HepG2 (cell line): ENCODE measurements around the gene RPL18. TPM values are rescaled to one million over a fixed set of nuclear protein-coding genes. Genes with fewer than 3 reads are reported as not detected.
A peak's percentile ranks its signal among the peaks of the same experiment; 100 is the strongest.

ENCODE experiments used
- BORCS8-MEF2B ChIP-seq: sonication (generic); formaldehyde crosslinking; IDR thresholded peaks from 2 replicates; pipeline ENCODE4 v1.8.0; 2022; ENCODE audit warnings: mild to moderate bottlenecking, missing genetic modification reagents
- PCBP1 ChIP-seq: fragments of 200-400 bp; formaldehyde crosslinking; IDR thresholded peaks from 2 replicates; pipeline ENCODE4 v1.6.1; 2017; ENCODE audit warnings: mild to moderate bottlenecking, low read depth, low read length, borderline replicate concordance
- SMARCC2 ChIP-seq: fragments of 450-650 bp; IDR thresholded peaks from 2 replicates; pipeline ENCODE4 v1.6.1; 2017; ENCODE audit warnings: antibody characterized with exemption, mild to moderate bottlenecking
- SP2 ChIP-seq: sonication (generic); formaldehyde crosslinking; IDR thresholded peaks from 2 replicates; pipeline ENCODE4 v1.5.1; 2020; ENCODE audit warnings: mild to moderate bottlenecking, missing genetic modification reagents
- ZNF446 ChIP-seq: sonication (generic); formaldehyde crosslinking; IDR thresholded peaks from 2 replicates; pipeline ENCODE4 v1.5.0; 2020; ENCODE audit warnings: mild to moderate bottlenecking, missing genetic modification reagents
- ZNF546 ChIP-seq: sonication (generic); formaldehyde crosslinking; conservative IDR thresholded peaks from 2 replicates; pipeline ENCODE4 v1.8.1; 2023; ENCODE audit warnings: mild to moderate bottlenecking, missing genetic modification reagents
- ZNF567 ChIP-seq: sonication (generic); formaldehyde crosslinking; IDR thresholded peaks from 2 replicates; pipeline ENCODE4 v1.8.1; 2023; ENCODE audit warnings: mild to moderate bottlenecking, missing genetic modification reagents, borderline replicate concordance
- ZNF747 ChIP-seq: sonication (generic); formaldehyde crosslinking; IDR thresholded peaks from 2 replicates; pipeline ENCODE4 v1.8.1; 2023; ENCODE audit warnings: missing genetic modification reagents, mild to moderate bottlenecking, borderline replicate concordance
- ZNF749 ChIP-seq: sonication (generic); formaldehyde crosslinking; IDR thresholded peaks from 2 replicates; pipeline ENCODE4 v1.8.0; 2022; ENCODE audit warnings: mild to moderate bottlenecking, missing genetic modification reagents, moderate library complexity, borderline replicate concordance
- polyA plus RNA-seq, 8 experiments: library from polyadenylated mRNA; depleted of rRNA in 3 of 8; stranded (reverse) in 7 of 8; unstranded in 1 of 8; fragments of >200 nt; fragmentation: Illumina TruSeq in 4 of 8; extraction: Trizol in 4 of 8; gene quantifications; 2 replicates each; pipeline versions ENCODE4 v1.2.1 to v1.2.3, GENCODE V29; 2011 to 2016; ENCODE audit warnings: low read depth in 4 of 8, missing spikeins in 1 of 8, mixed read lengths in 1 of 8; ENCODE audit not compliant: insufficient read depth in 1 of 8
- total RNA-seq, 5 experiments: library from RNA; depleted of rRNA; stranded (reverse); fragments of >200 nt; fragmentation: Illumina TruSeq; extraction: Trizol; gene quantifications; 2 replicates each; pipeline ENCODE4 v1.2.3, GENCODE V29; 2016; ENCODE audit warnings: low read depth in 1 of 5
- TF ChIP-seq, protein P1 (sequence below): IDR thresholded peaks from 2 replicates; pipeline ENCODE4 v1.6.1; 2012; ENCODE audit warnings: low read depth, low read length, improper control_type of control experiment
- TF ChIP-seq, protein P2 (sequence below): sonication (generic); formaldehyde crosslinking; IDR thresholded peaks from 2 replicates; pipeline ENCODE4 v1.4.0; 2020; ENCODE audit warnings: missing genetic modification reagents
- TF ChIP-seq, protein P3 (sequence below): sonication (generic); formaldehyde crosslinking; IDR thresholded peaks from 2 replicates; pipeline ENCODE4 v1.5.0; 2020; ENCODE audit warnings: mild to moderate bottlenecking, missing genetic modification reagents, borderline replicate concordance
- TF ChIP-seq, protein P4 (sequence below): sonication (generic); formaldehyde crosslinking; IDR thresholded peaks from 2 replicates; pipeline ENCODE4 v1.4.0; 2020; ENCODE audit warnings: missing genetic modification reagents
- TF ChIP-seq, protein P5 (sequence below): sonication (generic); formaldehyde crosslinking; IDR thresholded peaks from 2 replicates; pipeline ENCODE4 v1.8.1; 2023; ENCODE audit warnings: mild to moderate bottlenecking, moderate library complexity, missing genetic modification reagents
- TF ChIP-seq, protein P6 (sequence below): conservative IDR thresholded peaks from 2 replicates; pipeline ENCODE4 v1.6.1; 2018; ENCODE audit warnings: missing genetic modification reagents

RPL18 gene
- total and polyA plus RNA-seq, 2 of the 13 experiments (the other 11 are each of a cell fraction or from before 2014, with no cell fraction given), result 1,485 to 1,639 TPM

DNA sequence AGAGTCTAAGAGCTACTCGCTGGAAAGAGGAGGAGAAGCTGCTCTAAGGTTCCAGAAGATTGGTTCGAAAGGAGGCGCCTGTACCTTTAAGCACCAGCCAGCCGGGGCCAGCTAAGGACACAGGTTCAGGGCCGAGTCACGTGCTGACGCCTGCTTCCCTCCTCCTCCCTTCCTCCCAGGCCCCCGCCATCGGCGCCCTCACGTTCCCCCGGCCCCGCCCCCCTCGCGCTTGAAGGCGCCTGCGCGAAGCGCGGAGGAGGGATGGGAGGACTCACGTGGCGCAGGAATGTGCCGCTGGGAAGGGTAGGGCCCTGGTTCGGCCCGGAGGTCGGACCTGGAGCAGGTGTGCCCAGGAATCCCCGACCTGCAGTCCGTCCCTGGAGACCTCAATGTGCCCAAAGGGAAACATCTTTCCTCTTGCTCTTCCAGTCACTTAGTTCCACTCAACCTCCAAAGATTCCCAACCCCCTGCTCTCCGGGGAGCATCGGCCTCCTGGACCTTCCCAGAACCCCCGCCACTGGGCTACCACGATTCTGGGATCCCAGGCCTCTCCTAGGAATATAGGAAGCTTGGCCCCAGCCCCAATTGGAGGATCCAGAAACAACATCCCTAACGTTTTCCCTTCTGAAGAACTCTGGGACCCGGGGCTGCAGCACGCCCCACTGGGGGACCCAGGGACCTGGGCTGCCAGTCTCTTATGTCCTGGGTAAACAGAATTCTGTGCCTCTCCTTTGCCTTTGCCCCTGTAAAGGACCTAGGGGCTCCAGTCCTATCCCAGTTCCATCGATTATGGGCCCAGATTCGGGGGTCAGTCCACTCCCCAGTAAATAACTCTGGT lies 15.7 kb upstream of the RPL18 start (continued):
- TF ChIP-seq BORCS8-MEF2B (peak; percentile 69), ZNF749 (CRISPR knock-in tag) (no peak; the same call in 1 of the 2 replicates), ZNF567 (CRISPR knock-in tag) (no peak), SMARCC2 (no peak), ZNF546 (no peak), PCBP1 (0 out of 2 replicates have a peak, but pooled peaks have one; percentile 21), SP2 (CRISPR knock-in tag) (no peak), ZNF446 (no peak), ZNF747 (CRISPR knock-in tag) (no peak)
- TF ChIP-seq, protein P1, sequence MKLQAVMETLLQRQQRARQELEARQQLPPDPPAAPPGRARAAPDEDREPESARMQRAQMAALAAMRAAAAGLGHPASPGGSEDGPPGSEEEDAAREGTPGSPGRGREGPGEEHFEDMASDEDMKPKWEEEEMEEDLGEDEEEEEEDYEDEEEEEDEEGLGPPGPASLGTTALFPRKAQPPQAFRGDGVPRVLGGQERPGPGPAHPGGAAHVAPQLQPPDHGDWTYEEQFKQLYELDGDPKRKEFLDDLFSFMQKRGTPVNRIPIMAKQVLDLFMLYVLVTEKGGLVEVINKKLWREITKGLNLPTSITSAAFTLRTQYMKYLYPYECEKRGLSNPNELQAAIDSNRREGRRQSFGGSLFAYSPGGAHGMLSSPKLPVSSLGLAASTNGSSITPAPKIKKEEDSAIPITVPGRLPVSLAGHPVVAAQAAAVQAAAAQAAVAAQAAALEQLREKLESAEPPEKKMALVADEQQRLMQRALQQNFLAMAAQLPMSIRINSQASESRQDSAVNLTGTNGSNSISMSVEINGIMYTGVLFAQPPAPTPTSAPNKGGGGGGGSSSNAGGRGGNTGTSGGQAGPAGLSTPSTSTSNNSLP, result no peak
- TF ChIP-seq, protein P2, sequence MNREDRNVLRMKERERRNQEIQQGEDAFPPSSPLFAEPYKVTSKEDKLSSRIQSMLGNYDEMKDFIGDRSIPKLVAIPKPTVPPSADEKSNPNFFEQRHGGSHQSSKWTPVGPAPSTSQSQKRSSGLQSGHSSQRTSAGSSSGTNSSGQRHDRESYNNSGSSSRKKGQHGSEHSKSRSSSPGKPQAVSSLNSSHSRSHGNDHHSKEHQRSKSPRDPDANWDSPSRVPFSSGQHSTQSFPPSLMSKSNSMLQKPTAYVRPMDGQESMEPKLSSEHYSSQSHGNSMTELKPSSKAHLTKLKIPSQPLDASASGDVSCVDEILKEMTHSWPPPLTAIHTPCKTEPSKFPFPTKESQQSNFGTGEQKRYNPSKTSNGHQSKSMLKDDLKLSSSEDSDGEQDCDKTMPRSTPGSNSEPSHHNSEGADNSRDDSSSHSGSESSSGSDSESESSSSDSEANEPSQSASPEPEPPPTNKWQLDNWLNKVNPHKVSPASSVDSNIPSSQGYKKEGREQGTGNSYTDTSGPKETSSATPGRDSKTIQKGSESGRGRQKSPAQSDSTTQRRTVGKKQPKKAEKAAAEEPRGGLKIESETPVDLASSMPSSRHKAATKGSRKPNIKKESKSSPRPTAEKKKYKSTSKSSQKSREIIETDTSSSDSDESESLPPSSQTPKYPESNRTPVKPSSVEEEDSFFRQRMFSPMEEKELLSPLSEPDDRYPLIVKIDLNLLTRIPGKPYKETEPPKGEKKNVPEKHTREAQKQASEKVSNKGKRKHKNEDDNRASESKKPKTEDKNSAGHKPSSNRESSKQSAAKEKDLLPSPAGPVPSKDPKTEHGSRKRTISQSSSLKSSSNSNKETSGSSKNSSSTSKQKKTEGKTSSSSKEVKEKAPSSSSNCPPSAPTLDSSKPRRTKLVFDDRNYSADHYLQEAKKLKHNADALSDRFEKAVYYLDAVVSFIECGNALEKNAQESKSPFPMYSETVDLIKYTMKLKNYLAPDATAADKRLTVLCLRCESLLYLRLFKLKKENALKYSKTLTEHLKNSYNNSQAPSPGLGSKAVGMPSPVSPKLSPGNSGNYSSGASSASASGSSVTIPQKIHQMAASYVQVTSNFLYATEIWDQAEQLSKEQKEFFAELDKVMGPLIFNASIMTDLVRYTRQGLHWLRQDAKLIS, result no peak
- TF ChIP-seq, protein P3, sequence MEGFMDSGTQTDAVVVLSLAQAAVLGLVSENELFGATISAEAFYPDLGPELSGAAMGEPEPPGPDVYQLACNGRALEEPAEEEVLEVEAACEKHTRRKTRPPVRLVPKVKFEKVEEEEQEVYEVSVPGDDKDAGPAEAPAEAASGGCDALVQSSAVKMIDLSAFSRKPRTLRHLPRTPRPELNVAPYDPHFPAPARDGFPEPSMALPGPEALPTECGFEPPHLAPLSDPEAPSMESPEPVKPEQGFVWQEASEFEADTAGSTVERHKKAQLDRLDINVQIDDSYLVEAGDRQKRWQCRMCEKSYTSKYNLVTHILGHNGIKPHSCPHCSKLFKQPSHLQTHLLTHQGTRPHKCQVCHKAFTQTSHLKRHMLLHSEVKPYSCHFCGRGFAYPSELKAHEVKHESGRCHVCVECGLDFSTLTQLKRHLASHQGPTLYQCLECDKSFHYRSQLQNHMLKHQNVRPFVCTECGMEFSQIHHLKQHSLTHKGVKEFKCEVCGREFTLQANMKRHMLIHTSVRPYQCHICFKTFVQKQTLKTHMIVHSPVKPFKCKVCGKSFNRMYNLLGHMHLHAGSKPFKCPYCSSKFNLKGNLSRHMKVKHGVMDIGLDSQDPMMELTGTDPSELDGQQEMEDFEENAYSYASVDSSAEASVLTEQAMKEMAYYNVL, result no peak
- TF ChIP-seq, protein P4, sequence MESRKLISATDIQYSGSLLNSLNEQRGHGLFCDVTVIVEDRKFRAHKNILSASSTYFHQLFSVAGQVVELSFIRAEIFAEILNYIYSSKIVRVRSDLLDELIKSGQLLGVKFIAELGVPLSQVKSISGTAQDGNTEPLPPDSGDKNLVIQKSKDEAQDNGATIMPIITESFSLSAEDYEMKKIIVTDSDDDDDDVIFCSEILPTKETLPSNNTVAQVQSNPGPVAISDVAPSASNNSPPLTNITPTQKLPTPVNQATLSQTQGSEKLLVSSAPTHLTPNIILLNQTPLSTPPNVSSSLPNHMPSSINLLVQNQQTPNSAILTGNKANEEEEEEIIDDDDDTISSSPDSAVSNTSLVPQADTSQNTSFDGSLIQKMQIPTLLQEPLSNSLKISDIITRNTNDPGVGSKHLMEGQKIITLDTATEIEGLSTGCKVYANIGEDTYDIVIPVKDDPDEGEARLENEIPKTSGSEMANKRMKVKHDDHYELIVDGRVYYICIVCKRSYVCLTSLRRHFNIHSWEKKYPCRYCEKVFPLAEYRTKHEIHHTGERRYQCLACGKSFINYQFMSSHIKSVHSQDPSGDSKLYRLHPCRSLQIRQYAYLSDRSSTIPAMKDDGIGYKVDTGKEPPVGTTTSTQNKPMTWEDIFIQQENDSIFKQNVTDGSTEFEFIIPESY (CRISPR knock-in tag), result no peak; the same call in 1 of the 2 replicates
- TF ChIP-seq, protein P5, sequence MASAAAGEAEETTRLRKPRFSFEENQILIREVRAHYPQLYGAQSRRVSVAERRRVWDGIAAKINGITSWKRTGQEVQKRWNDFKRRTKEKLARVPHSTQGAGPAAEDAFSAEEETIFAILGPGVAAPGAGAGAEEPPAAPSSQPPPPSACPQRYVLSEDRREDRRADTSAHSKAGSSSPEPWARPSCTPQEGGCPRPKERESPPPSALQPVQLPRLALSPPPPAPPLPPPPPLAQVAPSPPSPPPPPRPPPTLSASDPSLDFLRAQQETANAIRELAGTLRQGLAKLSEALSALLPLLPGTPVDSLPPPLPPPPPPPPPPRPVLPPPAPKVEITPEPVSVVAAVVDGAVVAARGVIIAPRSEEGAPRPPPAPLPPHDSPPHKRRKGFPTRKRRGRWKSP (CRISPR knock-in tag), result no peak
- TF ChIP-seq, protein P6, sequence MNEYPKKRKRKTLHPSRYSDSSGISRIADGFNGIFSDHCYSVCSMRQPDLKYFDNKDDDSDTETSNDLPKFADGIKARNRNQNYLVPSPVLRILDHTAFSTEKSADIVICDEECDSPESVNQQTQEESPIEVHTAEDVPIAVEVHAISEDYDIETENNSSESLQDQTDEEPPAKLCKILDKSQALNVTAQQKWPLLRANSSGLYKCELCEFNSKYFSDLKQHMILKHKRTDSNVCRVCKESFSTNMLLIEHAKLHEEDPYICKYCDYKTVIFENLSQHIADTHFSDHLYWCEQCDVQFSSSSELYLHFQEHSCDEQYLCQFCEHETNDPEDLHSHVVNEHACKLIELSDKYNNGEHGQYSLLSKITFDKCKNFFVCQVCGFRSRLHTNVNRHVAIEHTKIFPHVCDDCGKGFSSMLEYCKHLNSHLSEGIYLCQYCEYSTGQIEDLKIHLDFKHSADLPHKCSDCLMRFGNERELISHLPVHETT (CRISPR knock-in tag), result no peak
